HepG2 (cell line): ENCODE measurements around the gene APCDD1L.

ENCODE experiments used
- RBM39 ChIP-seq: fragments of 200-400 bp; formaldehyde crosslinking; IDR thresholded peaks from one replicate; pipeline ENCODE4 v1.6.1; 2018; ENCODE audit warnings: antibody characterized with exemption, mild to moderate bottlenecking, low read depth, low read length; ENCODE audit not compliant: poor library complexity, severe bottlenecking
- TF ChIP-seq, protein P1 (sequence below): sonication (generic); formaldehyde crosslinking; IDR thresholded peaks from 2 replicates; pipeline ENCODE4 v1.8.0; 2022; ENCODE audit warnings: mild to moderate bottlenecking, missing genetic modification reagents, borderline replicate concordance

DNA sequence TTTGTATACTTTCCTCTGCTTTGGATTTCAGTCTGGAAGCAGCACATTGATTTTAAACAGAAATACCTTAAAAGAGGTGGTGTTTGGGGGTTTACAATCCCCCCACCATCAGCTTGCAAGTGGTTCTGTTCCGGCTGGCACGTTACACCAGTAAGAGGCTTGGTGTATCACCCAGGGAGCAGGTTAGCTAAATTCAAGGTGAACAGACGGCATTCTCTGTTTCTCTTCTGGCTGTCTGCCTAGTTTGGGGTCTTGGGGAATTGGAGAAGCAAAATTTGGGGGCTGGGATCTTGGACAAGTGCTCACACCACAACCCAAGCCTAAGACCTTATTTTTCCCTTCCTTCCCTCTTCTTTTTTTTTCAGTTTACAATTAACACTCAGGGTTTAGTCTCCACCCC lies 7.5 kb upstream of the APCDD1L start:
- TF ChIP-seq, protein P1, sequence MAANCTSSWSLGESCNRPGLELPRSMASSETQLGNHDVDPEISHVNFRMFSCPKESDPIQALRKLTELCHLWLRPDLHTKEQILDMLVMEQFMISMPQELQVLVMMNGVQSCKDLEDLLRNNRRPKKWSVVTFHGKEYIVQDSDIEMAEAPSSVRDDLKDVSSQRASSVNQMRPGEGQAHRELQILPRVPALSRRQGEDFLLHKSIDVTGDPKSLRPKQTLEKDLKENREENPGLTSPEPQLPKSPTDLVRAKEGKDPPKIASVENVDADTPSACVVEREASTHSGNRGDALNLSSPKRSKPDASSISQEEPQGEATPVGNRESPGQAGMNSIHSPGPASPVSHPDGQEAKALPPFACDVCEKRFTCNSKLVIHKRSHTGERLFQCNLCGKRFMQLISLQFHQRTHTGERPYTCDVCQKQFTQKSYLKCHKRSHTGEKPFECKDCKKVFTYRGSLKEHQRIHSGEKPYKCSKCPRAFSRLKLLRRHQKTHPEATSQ (CRISPR knock-in tag) = no peak
- TF ChIP-seq RBM39 = no peak
